ENCODE data around the gene PHACTR3.

DNA sequence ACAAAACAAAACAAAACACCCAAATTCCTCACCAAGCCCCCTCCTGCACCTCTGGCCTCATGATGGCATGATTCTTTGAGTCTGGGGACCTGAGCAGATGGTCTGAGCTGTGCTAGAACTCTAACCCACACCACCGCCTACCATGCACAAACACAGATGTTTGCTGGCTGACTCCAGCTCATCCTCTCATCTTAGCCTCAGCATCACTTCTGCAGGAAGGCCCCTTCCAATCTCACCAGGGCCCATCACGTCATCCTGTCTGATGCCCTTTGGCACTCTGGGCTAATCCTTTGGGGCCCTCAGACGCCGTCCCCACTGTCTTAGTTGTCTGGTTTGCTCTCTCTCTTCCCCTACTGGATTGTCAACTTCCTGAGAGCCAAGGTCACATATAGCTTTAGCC is 85.8 kb downstream of the PHACTR3 start:
- TF ChIP-seq CTCF (IDR thresholded peaks at IDR 0.05) (no peak), POLR2A (IDR thresholded peaks at IDR 0.05) (no peak)
